Left ventricle myocardium inferior (tissue), 1 donor: ENCODE measurements around the gene MAN1B1. TPM values are rescaled to one million over a fixed set of nuclear protein-coding genes. Genes with fewer than 3 reads are reported as not detected.

Experiments used
- DNase-seq: peaks from one replicate; pipeline ENCODE4 v3.0.0-alpha.2; 2020
- H3K27ac ChIP-seq: fragments of 200-600 bp; replicated peaks from 2 replicates; pipeline ENCODE4 v1.8.0; 2021
- H3K27me3 ChIP-seq: fragments of 200-600 bp; 2 replicates; pipeline ENCODE4 v1.8.0; 2021; ENCODE audit warnings: low read depth
- H3K36me3 ChIP-seq: fragments of 200-600 bp; 2 replicates; pipeline ENCODE4 v1.8.0; 2021
- H3K4me1 ChIP-seq: fragments of 200-600 bp; 2 replicates; pipeline ENCODE4 v1.8.0; 2021
- H3K4me3 ChIP-seq: fragments of 200-600 bp; 2 replicates; pipeline ENCODE4 v1.8.0; 2021; ENCODE audit warnings: mild to moderate bottlenecking, moderate library complexity
- H3K9me3 ChIP-seq: fragments of 200-600 bp; replicated peaks from 2 replicates; pipeline ENCODE4 v1.8.0; 2021
- CTCF ChIP-seq: fragments of 200-600 bp; IDR thresholded peaks from 2 replicates; pipeline ENCODE4 v1.8.0; 2021; ENCODE audit warnings: antibody characterized with exemption, mild to moderate bottlenecking, borderline replicate concordance
- intact Hi-C: fragments of 100-400 bp; cut with micrococcal nuclease; formaldehyde crosslinking; loops from one replicate; pipeline ENCODE4 v1.11.0; 2022
- total RNA-seq: library from RNA; stranded (reverse); fragmentation: NEBNext Ultra II Directional; extraction: Animal tissue kit (Norgen Biotek cat#: 25700); gene quantifications from one replicate; pipeline ENCODE4 v1.2.1, GENCODE V29; 2021
- donor health status: DM: no; HTN: yes; CAD: no; lungs with severe emphysema.

Gene MAN1B1
- total RNA-seq, 1 donor from 2014 or later = 20.6 TPM

- Histone ChIP-seq H3K4me3 (no peak overlapping the region), H3K9me3 (no peaks in the 10 kb centered on the region), H3K27me3 (peaks cover 70% of the 10 kb centered on the region), H3K36me3 (no peaks in the 10 kb centered on the region), H3K4me1 (no peaks in the 10 kb centered on the region), H3K27ac (no peak overlapping the region)
- intact Hi-C loops = no loop called here
- no peak for TF ChIP-seq CTCF
- no peak for DNase-seq
Measured at GRCh38 chr9:137148661-137149060, 61.9 kb downstream of the MAN1B1 start.

- no peak for DNase-seq
Measured at GRCh38 chr9:137149363-137149762, 62.6 kb downstream of the MAN1B1 start.

DNA sequence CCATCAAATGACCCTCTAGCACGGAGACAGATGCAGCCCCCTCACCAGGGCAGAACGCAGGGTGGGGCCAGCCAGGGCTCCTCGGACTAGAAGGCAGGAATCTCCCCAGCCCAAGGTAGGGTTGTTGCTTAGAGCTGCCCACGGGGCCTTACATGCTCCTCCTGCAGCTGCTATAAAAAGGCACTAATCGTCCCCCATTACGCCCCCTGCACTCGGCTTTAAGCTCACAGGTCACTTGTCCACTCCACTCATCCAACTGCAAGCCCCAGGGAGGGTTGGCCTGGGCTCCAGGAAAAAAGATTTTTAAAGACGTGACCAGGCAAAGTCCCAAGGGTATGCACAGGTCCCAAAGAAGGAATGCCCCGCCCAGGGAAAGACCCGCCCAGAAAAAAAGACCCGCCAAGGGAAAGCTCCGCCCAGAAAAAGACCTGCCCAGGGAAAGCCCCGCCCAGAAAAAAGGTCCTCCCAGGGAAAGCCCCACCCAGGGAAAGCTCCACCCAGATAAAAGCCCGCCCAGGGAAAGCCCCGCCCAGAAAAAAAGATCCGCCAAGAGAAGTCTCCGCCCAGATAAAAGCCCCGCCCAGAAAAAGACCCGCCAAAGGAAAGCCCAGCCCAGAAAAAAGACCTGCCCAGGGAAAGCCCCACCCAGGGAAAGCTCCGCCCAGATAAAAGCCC is 63.3 kb downstream of the MAN1B1 start:
- Histone ChIP-seq H3K4me1 (no peaks in the 10 kb centered on the region), H3K27me3 (peaks cover 75% of the 10 kb centered on the region), H3K4me3 (no peak overlapping the region), H3K27ac (no peak overlapping the region), H3K9me3 (no peaks in the 10 kb centered on the region), H3K36me3 (no peaks in the 10 kb centered on the region)
- DNase-seq = no peak
- no peak for TF ChIP-seq CTCF
- intact Hi-C loops = no loop called here

More at GRCh38 chr9:137149363-137149762, 62.6 kb downstream of the MAN1B1 start:
- no peaks in the 10 kb centered on the region for H3K9me3 ChIP-seq
- no peak overlapping the region for H3K27ac ChIP-seq
- intact Hi-C loops = no loop called here
- H3K36me3 ChIP-seq = no peaks in the 10 kb centered on the region
- no peak for TF ChIP-seq CTCF
- H3K27me3 ChIP-seq = peaks cover 70% of the 10 kb centered on the region
- no peaks in the 10 kb centered on the region for H3K4me1 ChIP-seq
- H3K4me3 ChIP-seq = no peak overlapping the region

GRCh38 chr9:137150617-137151457 is 64.1 kb downstream of the MAN1B1 start:
- intact Hi-C loops = no loop called here
- DNase-seq = no peak
- no peaks in the 10 kb centered on the region for H3K9me3 ChIP-seq
- no peak for TF ChIP-seq CTCF
- H3K4me3 ChIP-seq = no peak overlapping the region
- H3K27me3 ChIP-seq = peaks cover 78% of the 10 kb centered on the region
- H3K36me3 ChIP-seq = no peaks in the 10 kb centered on the region
- no peak overlapping the region for H3K27ac ChIP-seq
- no peaks in the 10 kb centered on the region for H3K4me1 ChIP-seq

- Histone ChIP-seq H3K36me3 (no peaks in the 10 kb centered on the region), H3K4me1 (peaks cover 8% of the 10 kb centered on the region), H3K9me3 (no peaks in the 10 kb centered on the region), H3K27ac (no peak overlapping the region), H3K4me3 (no peak overlapping the region), H3K27me3 (peaks cover 78% of the 10 kb centered on the region)
- no peak for DNase-seq
- TF ChIP-seq CTCF = no peak
- intact Hi-C loops = no loop called here
Measured at GRCh38 chr9:137152844-137153405, 66.1 kb downstream of the MAN1B1 start.
